Fibroblast of lung (primary cell): ENCODE measurements around the gene LNX2. TPM values are rescaled to one million over a fixed set of nuclear protein-coding genes. Genes with fewer than 3 reads are reported as not detected.

Source experiments
- DNase-seq, 2 donors: peaks; one replicate each; pipeline versions ENCODE4 v3.0.0 to v3.0.0-alpha.2; 2010; ENCODE audit warnings: low read depth in 2 of 2
- H2AFZ ChIP-seq: 2 replicates; pipeline ENCODE4 v1.5.1; 2012; ENCODE audit warnings: low read length, control low read depth, inconsistent platforms
- H3K27ac ChIP-seq: 2 replicates; pipeline ENCODE4 v1.5.1; 2011; ENCODE audit warnings: low read length, control low read depth; ENCODE audit not compliant: insufficient read depth
- H3K27me3 ChIP-seq: 2 replicates; pipeline ENCODE4 v1.5.1; 2011; ENCODE audit warnings: mild to moderate bottlenecking, low read length; ENCODE audit not compliant: control insufficient read depth, insufficient read depth
- H3K36me3 ChIP-seq: 2 replicates; pipeline ENCODE4 v1.5.1; 2011; ENCODE audit warnings: low read length; ENCODE audit not compliant: control insufficient read depth, insufficient read depth
- H3K4me1 ChIP-seq: 2 replicates; pipeline ENCODE4 v1.5.1; 2011; ENCODE audit warnings: low read length; ENCODE audit not compliant: control insufficient read depth, insufficient read depth; ENCODE audit errors: extremely low read depth
- H3K4me2 ChIP-seq: 2 replicates; pipeline ENCODE4 v1.5.1; 2011; ENCODE audit warnings: low read length, control low read depth; ENCODE audit not compliant: insufficient read depth; ENCODE audit errors: extremely low read depth
- H3K4me3 ChIP-seq, 4 experiments: fragments of 200-600 bp in 1 of 4; sonication (generic) in 1 of 4; replicated peaks in 1 of 4; 2 replicates each; pipeline ENCODE4 v1.5.1; 2011 to 2016; ENCODE audit warnings: low read length in 4 of 4, low read depth in 3 of 4, mild to moderate bottlenecking in 3 of 4, control low read depth in 2 of 4, inconsistent platforms in 1 of 4, mixed read lengths in 1 of 4; ENCODE audit not compliant: insufficient read depth in 1 of 4; ENCODE audit errors: control extremely low read depth in 1 of 4
- H3K79me2 ChIP-seq: 2 replicates; pipeline ENCODE4 v1.5.1; 2012; ENCODE audit warnings: mild to moderate bottlenecking, low read length, inconsistent platforms; ENCODE audit not compliant: control insufficient read depth, insufficient read depth
- H3K9ac ChIP-seq: 2 replicates; pipeline ENCODE4 v1.5.1; 2011; ENCODE audit warnings: mild to moderate bottlenecking, low read length, control low read depth; ENCODE audit not compliant: insufficient read depth
- H3K9me3 ChIP-seq: 2 replicates; pipeline ENCODE4 v1.5.1; 2012; ENCODE audit warnings: low read depth, low read length; ENCODE audit not compliant: control insufficient read depth, insufficient read depth
- H4K20me1 ChIP-seq: 2 replicates; pipeline ENCODE4 v1.5.1; 2011; ENCODE audit warnings: low read length; ENCODE audit not compliant: control insufficient read depth, insufficient read depth; ENCODE audit errors: extremely low read depth
- CTCF ChIP-seq, 2 donors: IDR thresholded peaks in 1 of 2; conservative IDR thresholded peaks in 1 of 2; 1 replicate in 1 of 2; 2 replicates in 1 of 2; pipeline ENCODE4 v1.5.1; 2011 to 2012; ENCODE audit warnings: low read length in 2 of 2, control low read depth in 1 of 2, inconsistent platforms in 1 of 2, low read depth in 1 of 2, mild to moderate bottlenecking in 1 of 2
- EZH2 ChIP-seq: IDR thresholded peaks from 2 replicates; pipeline ENCODE4 v1.5.1; 2012; ENCODE audit warnings: low read length, control low read depth, mild to moderate bottlenecking; ENCODE audit errors: missing control alignments
- polyA plus RNA-seq, 2 donors: library from polyadenylated mRNA; depleted of rRNA in 1 of 2; stranded (reverse) in 1 of 2; unstranded in 1 of 2; fragments of >200 nt; gene quantifications; 2 replicates each; pipeline ENCODE4 v1.2.1, GENCODE V29; 2011 to 2012; ENCODE audit warnings: missing spikeins in 1 of 2
- total RNA-seq: library from RNA; depleted of rRNA; stranded (reverse); fragments of >200 nt; gene quantifications from 2 replicates; pipeline ENCODE4 v1.2.1, GENCODE V29; 2014

The LNX2 gene
- total and polyA plus RNA-seq, 2 donors (not counting 1 experiment from before 2014, with no cell fraction given) = 6.0 to 7.6 TPM

DNA sequence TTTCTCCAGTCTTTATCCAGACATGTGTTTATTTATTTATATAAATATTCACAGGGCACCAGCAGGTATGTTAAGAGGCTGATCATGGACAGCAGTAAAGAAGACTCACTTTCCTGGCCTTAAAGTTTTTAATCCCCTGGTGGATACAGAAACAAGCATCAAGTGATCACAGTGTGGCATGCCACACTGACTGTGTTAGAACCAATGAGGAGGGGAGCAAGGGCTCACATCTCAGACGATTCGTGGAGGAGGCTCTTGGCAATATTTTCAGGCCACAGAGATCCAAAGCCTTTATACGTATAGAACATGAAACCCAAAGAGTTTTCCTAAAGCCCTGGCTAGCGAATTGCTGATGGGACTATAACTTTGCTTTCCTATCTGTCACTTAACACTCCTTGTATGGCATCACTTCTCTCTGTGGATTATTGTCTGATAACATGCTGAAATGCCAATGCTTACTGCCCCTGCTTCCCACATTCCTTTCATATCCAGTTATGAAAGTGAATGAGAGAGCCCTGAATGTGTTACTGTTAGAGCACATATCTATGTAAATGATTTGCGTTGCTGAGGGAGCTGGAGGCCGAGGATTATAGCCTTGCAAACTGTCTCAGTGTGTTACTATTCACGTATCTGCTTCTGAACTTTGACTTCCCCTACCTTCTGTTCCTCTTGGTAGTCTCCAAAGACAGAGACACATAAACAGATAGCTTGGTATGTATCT, 39.0 kb upstream of the LNX2 start:
- peaks cover 5% of the 10 kb centered on the region for H3K4me1 ChIP-seq
- H3K79me2 ChIP-seq = no peaks in the 10 kb centered on the region
- H3K9ac ChIP-seq = no peak overlapping the region
- H2AFZ ChIP-seq = no peak overlapping the region
- H3K4me2 ChIP-seq = no peak overlapping the region
- no peaks in the 10 kb centered on the region for H3K36me3 ChIP-seq
- no peak for TF ChIP-seq CTCF (conservative IDR thresholded peaks at IDR 0.05 in 1 of 2, IDR thresholded peaks at IDR 0.05 in 1 of 2; ENCODE audit: low read depth in 1 of 2, low read length in 2 of 2)
- TF ChIP-seq EZH2 = no peak
- no peaks in the 10 kb centered on the region for H3K27me3 ChIP-seq
- H3K4me3 ChIP-seq = no peak overlapping the region
- H3K27ac ChIP-seq = no peak overlapping the region
- H3K9me3 ChIP-seq = no peaks in the 10 kb centered on the region
- H4K20me1 ChIP-seq = no peaks in the 10 kb centered on the region
- DNase-seq = no peak

DNA sequence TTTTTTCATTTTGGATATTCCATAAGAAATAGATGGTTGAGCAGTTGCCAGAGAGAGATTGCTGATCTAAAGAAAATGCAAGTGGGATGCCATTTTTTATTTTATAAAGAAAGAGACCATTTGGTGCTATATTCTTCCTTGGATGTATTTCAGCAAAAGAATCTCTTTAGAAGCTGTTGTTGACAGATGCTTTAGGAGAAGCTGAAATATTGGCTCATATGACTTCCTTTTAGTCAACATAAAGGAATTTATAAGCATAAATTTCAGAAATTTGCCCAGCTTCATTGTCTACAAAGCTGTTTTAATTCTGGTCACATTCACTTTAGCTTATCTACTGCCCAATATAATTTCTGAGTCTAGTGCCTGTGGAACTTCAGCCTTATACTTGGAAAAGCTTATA, 38.2 kb upstream of the LNX2 start:
- no peak overlapping the region for H3K4me3 ChIP-seq
- no peak for TF ChIP-seq EZH2
- no peak for TF ChIP-seq CTCF (conservative IDR thresholded peaks at IDR 0.05 in 1 of 2, IDR thresholded peaks at IDR 0.05 in 1 of 2; ENCODE audit: low read depth in 1 of 2, low read length in 2 of 2)
- H3K9me3 ChIP-seq = no peaks in the 10 kb centered on the region
- no peaks in the 10 kb centered on the region for H3K36me3 ChIP-seq
- H4K20me1 ChIP-seq = no peaks in the 10 kb centered on the region
- peaks cover 5% of the 10 kb centered on the region for H3K4me1 ChIP-seq
- no peaks in the 10 kb centered on the region for H3K27me3 ChIP-seq
- peak overlapping the region; percentile 23 for H3K27ac ChIP-seq
- no peak overlapping the region for H2AFZ ChIP-seq
- no peaks in the 10 kb centered on the region for H3K79me2 ChIP-seq
- H3K9ac ChIP-seq = no peak overlapping the region
- H3K4me2 ChIP-seq = no peak overlapping the region
- DNase-seq = peak; percentile 44 to 63

DNA sequence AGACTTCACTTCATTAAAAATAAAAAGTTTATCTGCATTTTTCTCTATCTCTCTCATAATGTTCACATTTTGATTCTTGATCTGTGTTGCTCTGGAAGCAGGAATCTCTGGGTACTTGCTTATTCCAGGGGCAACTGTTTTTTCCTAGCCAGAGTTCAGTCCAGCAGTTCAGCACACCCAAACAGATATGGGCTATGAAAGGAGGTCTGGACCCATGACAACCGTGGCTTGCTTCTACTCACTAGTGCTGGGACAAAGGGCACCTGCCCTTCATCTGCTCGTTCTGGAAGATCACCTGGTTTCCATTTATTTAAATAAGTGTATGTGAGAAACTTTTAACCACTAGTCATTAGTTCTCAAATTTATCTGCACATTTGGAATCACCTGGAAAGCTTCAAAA, 37.4 kb upstream of the LNX2 start:
- no peak overlapping the region for H3K27ac ChIP-seq
- no peaks in the 10 kb centered on the region for H3K9me3 ChIP-seq
- DNase-seq = no peak
- no peak overlapping the region for H3K9ac ChIP-seq
- H3K79me2 ChIP-seq = no peaks in the 10 kb centered on the region
- H3K36me3 ChIP-seq = no peaks in the 10 kb centered on the region
- no peak overlapping the region for H3K4me2 ChIP-seq
- TF ChIP-seq CTCF (conservative IDR thresholded peaks at IDR 0.05 in 1 of 2, IDR thresholded peaks at IDR 0.05 in 1 of 2; ENCODE audit: low read depth in 1 of 2, low read length in 2 of 2) (no peak), EZH2 (no peak)
- no peak overlapping the region for H3K4me3 ChIP-seq
- H3K27me3 ChIP-seq = no peaks in the 10 kb centered on the region
- no peak overlapping the region for H2AFZ ChIP-seq
- H4K20me1 ChIP-seq = no peaks in the 10 kb centered on the region
- peaks cover 5% of the 10 kb centered on the region for H3K4me1 ChIP-seq
